Endodermal cell (in vitro differentiated cells): ENCODE results near the gene OR2T5. TPM values are rescaled to one million over a fixed set of nuclear protein-coding genes. Genes with fewer than 3 reads are reported as not detected.
"Not testable (repeated sequence)": the region's sequence is repeated elsewhere in the genome, so short reads cannot be mapped to it uniquely, and the experiment has no call there.

ENCODE experiments used
- DNase-seq: peaks from one replicate; pipeline ENCODE4 v3.0.0-alpha.2; 2017
- H3K27ac ChIP-seq: 2 replicates; pipeline ENCODE4 v1.5.1; 2013; ENCODE audit warnings: mild to moderate bottlenecking, low read depth, low read length, moderate library complexity
- H3K27me3 ChIP-seq: 2 replicates; pipeline ENCODE4 v1.6.1; 2013; ENCODE audit warnings: mild to moderate bottlenecking, low read length, moderate library complexity; ENCODE audit not compliant: insufficient read depth, control insufficient read depth, poor library complexity, severe bottlenecking
- H3K36me3 ChIP-seq: 2 replicates; pipeline ENCODE4 v1.7.0; 2013; ENCODE audit warnings: mild to moderate bottlenecking, low read length, moderate library complexity; ENCODE audit not compliant: control insufficient read depth, insufficient read depth
- H3K4me1 ChIP-seq: one replicate; pipeline ENCODE4 v1.7.0; 2013; ENCODE audit warnings: low read length; ENCODE audit not compliant: control insufficient read depth, insufficient read depth
- H3K4me3 ChIP-seq: 2 replicates; pipeline ENCODE4 v1.5.1; 2013; ENCODE audit warnings: mild to moderate bottlenecking, low read length, moderate library complexity
- H3K9ac ChIP-seq: 2 replicates; pipeline ENCODE4 v1.6.1; 2013; ENCODE audit warnings: mild to moderate bottlenecking, low read length, moderate library complexity; ENCODE audit not compliant: poor library complexity, severe bottlenecking; ENCODE audit errors: extremely low read depth
- H3K9me3 ChIP-seq: 2 replicates; pipeline ENCODE4 v1.6.1; 2013; ENCODE audit warnings: mild to moderate bottlenecking, low read length, moderate library complexity; ENCODE audit not compliant: control insufficient read depth
- H3K27ac Mint-ChIP-seq: 2 replicates; pipeline ENCODE4 v1.8.0; 2020; ENCODE audit warnings: mixed read lengths
- H3K27me3 Mint-ChIP-seq: 2 replicates; pipeline ENCODE4 v1.8.0; 2021; ENCODE audit warnings: mild to moderate bottlenecking, mixed read lengths; ENCODE audit not compliant: insufficient read depth
- H3K36me3 Mint-ChIP-seq: 2 replicates; pipeline ENCODE4 v1.8.0; 2020; ENCODE audit warnings: low read depth, mixed read lengths
- H3K4me1 Mint-ChIP-seq: 2 replicates; pipeline ENCODE4 v1.8.0; 2020; ENCODE audit warnings: mixed read lengths
- H3K4me3 Mint-ChIP-seq: 2 replicates; pipeline ENCODE4 v1.8.0; 2020; ENCODE audit warnings: mild to moderate bottlenecking, moderate library complexity, mixed read lengths
- H3K9me3 Mint-ChIP-seq: 2 replicates; pipeline ENCODE4 v1.8.0; 2020; ENCODE audit warnings: mild to moderate bottlenecking, mixed read lengths
- CTCF ChIP-seq: fragments of 200-600 bp; sonication (generic); conservative IDR thresholded peaks from 2 replicates; pipeline ENCODE4 v1.5.0; 2021; ENCODE audit warnings: antibody characterized with exemption, mild to moderate bottlenecking
- whole genome bisulfite sequencing, 2 experiments: methylation state at CpG; one replicate each; pipeline versions ENCODE4 v1.1.5 to v1.1.7; 2013; ENCODE audit warnings: missing lambda C conversion rate in 2 of 2, mixed read lengths in 1 of 2; ENCODE audit not compliant: insufficient coverage in 1 of 2, insufficient read length in 1 of 2; 5-methylcytosine and 5-hydroxymethylcytosine counted together
- total RNA-seq, 2 donors: library from RNA; stranded (reverse); fragmentation: NEBNext Ultra II Directional in 1 of 2; extraction: Animal tissue kit (Norgen Biotek cat#: 25700) in 1 of 2; gene quantifications; 2 replicates in 1 of 2; 3 replicates in 1 of 2; pipeline ENCODE4 v1.2.1, GENCODE V29; 2021

The OR2T5 gene
- total RNA-seq, 2 donors from 2014 or later, result not detected

- H3K27ac Mint-ChIP-seq, H3K4me3 ChIP-seq, H3K4me1 ChIP-seq, DNase-seq, H3K27me3 ChIP-seq, H3K4me3 Mint-ChIP-seq, H3K4me1 Mint-ChIP-seq, H3K9ac ChIP-seq, H3K36me3 Mint-ChIP-seq, H3K36me3 ChIP-seq, H3K27me3 Mint-ChIP-seq, H3K27ac ChIP-seq: not testable (repeated sequence)
- 39 to 48% methylated on average over 3 to 6 of the region's 7 CpGs for WGBS, 2 experiments
- peaks cover 45% of the 10 kb centered on the region for H3K9me3 ChIP-seq
- H3K9me3 Mint-ChIP-seq, result peaks cover 54% of the 10 kb centered on the region
Measured at GRCh38 chr1:248459117-248459516, 29.3 kb upstream of the OR2T5 start.

GRCh38 chr1:248471154-248471553 lies 17.2 kb upstream of the OR2T5 start:
- H3K4me3 Mint-ChIP-seq, result no peak overlapping the region
- WGBS, 2 experiments, result 17 to 68% methylated on average over 1 to 2 of the region's 4 CpGs

GRCh38 chr1:248472111-248472510 lies 16.3 kb upstream of the OR2T5 start:
- H3K9ac ChIP-seq, H3K4me1 Mint-ChIP-seq, H3K4me3 ChIP-seq, DNase-seq, H3K36me3 Mint-ChIP-seq, H3K27ac Mint-ChIP-seq, H3K36me3 ChIP-seq, H3K27me3 Mint-ChIP-seq, H3K4me1 ChIP-seq, H3K4me3 Mint-ChIP-seq, H3K27ac ChIP-seq, H3K27me3 ChIP-seq: not testable (repeated sequence)
- 100% methylated on average over 1 of the region's 2 CpGs; no CpG with 5 or more reads in 1 of the 2 experiments for WGBS, 2 experiments
- peaks cover 12% of the 10 kb centered on the region for H3K9me3 ChIP-seq
- peaks cover 56% of the 10 kb centered on the region for H3K9me3 Mint-ChIP-seq

More at GRCh38 chr1:248471154-248471553, 17.2 kb upstream of the OR2T5 start:
- no peak for TF ChIP-seq CTCF
- peaks cover 19% of the 10 kb centered on the region for H3K9me3 ChIP-seq
- no peak overlapping the region for H3K27ac Mint-ChIP-seq
- H3K27ac ChIP-seq, result no peak overlapping the region
- no peak for DNase-seq
- no peaks in the 10 kb centered on the region for H3K4me1 ChIP-seq
- no peak overlapping the region for H3K4me3 ChIP-seq
- no peaks in the 10 kb centered on the region for H3K27me3 ChIP-seq
- no peaks in the 10 kb centered on the region for H3K36me3 Mint-ChIP-seq
- no peaks in the 10 kb centered on the region for H3K4me1 Mint-ChIP-seq
- H3K27me3 Mint-ChIP-seq, result no peaks in the 10 kb centered on the region
- no peaks in the 10 kb centered on the region for H3K36me3 ChIP-seq
- H3K9ac ChIP-seq, result no peak overlapping the region
- peaks cover 58% of the 10 kb centered on the region for H3K9me3 Mint-ChIP-seq

GRCh38 chr1:248473051-248473450 lies 15.3 kb upstream of the OR2T5 start, which contains the start of gene OR2T3:
Gene OR2T3 (plus strand): TSS chr1:248473351. CDS start chr1:248473351, 0 bp downstream.
- peaks cover 53% of the 10 kb centered on the region for H3K9me3 Mint-ChIP-seq
- H3K36me3 Mint-ChIP-seq, H3K4me3 ChIP-seq, H3K4me1 ChIP-seq, H3K4me1 Mint-ChIP-seq, H3K27me3 Mint-ChIP-seq, H3K27ac Mint-ChIP-seq, H3K9ac ChIP-seq, DNase-seq, H3K36me3 ChIP-seq, H3K4me3 Mint-ChIP-seq, H3K27me3 ChIP-seq, H3K9me3 ChIP-seq, H3K27ac ChIP-seq: not testable (repeated sequence)
- WGBS, 2 experiments, result 67% methylated on average over 1 of the region's 2 CpGs; no CpG with 5 or more reads in 1 of the 2 experiments

- H3K4me3 ChIP-seq, H3K4me3 Mint-ChIP-seq, H3K27ac Mint-ChIP-seq, H3K36me3 ChIP-seq, H3K27ac ChIP-seq, H3K9ac ChIP-seq, H3K36me3 Mint-ChIP-seq, H3K4me1 Mint-ChIP-seq, H3K27me3 Mint-ChIP-seq, H3K9me3 ChIP-seq, DNase-seq, H3K27me3 ChIP-seq, H3K4me1 ChIP-seq: not testable (repeated sequence)
- no CpG with 5 or more reads among the region's 1 CpG for WGBS, 2 experiments
- H3K9me3 Mint-ChIP-seq, result peaks cover 41% of the 10 kb centered on the region
Measured at GRCh38 chr1:248475660-248476059, 12.7 kb upstream of the OR2T5 start.

GRCh38 chr1:248481686-248482579 lies 6.5 kb upstream of the OR2T5 start:
- 45 to 62% methylated on average over 4 to 12 of the region's 13 CpGs for WGBS, 2 experiments
- H3K4me1 ChIP-seq, H3K4me3 Mint-ChIP-seq, H3K36me3 Mint-ChIP-seq, H3K9me3 ChIP-seq, H3K36me3 ChIP-seq, DNase-seq, H3K9ac ChIP-seq, H3K4me1 Mint-ChIP-seq, H3K27me3 ChIP-seq, H3K27ac ChIP-seq, H3K27ac Mint-ChIP-seq, H3K27me3 Mint-ChIP-seq, H3K4me3 ChIP-seq: not testable (repeated sequence)
- peaks cover 30% of the 10 kb centered on the region for H3K9me3 Mint-ChIP-seq
